ENCODE results near the gene FBXO31. TPM values are rescaled to one million over a fixed set of nuclear protein-coding genes. Genes with fewer than 3 reads are reported as not detected.

Gene FBXO31
- total and polyA plus RNA-seq, 2 experiments from 2014 or later, result 16.5 to 28.9 TPM

DNA sequence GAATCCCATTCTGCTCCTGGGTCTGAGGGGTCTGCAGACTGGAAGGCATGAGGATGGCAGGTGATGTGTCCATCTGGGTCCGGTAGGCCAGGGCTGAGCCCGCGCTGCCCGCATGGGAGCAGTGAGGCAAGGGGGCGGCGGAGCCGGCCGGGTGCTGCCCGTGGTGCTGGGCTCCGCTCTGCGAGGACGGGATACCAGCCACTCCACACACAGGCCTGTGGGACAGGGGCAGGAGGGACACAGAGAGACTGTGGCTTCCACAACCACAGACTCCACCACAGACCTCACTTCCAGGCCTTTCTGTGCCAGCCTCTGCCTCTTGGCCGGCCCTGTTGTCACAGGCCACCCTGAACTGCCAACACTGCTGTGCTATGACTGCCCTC lies 33.9 kb upstream of the FBXO31 start:
- Histone ChIP-seq H4K20me1 (ENCODE audit: insufficient read depth, poor library complexity, severe bottlenecking) (peaks cover 2% of the 10 kb centered on the region), H3K79me2 (no peaks in the 10 kb centered on the region), H3K27ac (no peak overlapping the region), H3K27me3 (no peaks in the 10 kb centered on the region), H3K9me2 (replicated peaks; ENCODE audit: insufficient read depth) (no peaks in the 10 kb centered on the region), H3K36me3 (replicated peaks; ENCODE audit: insufficient read depth, low read depth) (no peaks in the 10 kb centered on the region), H3K4me1 (ENCODE audit: insufficient read depth) (peaks cover 6% of the 10 kb centered on the region), H3K4me2 (no peak overlapping the region), H2AFZ (no peak overlapping the region), H3K9me3 (ENCODE audit: low read depth) (no peaks in the 10 kb centered on the region), H3K4me3 (no peak overlapping the region)
- TF ChIP-seq EZH2phosphoT487 (IDR thresholded peaks at IDR 0.05; ENCODE audit: low read depth, severe bottlenecking, unreplicated experiment) (no peak), EZH2 (IDR thresholded peaks at IDR 0.05; ENCODE audit: borderline replicate concordance) (no peak)
- TF ChIP-seq, protein P1, sequence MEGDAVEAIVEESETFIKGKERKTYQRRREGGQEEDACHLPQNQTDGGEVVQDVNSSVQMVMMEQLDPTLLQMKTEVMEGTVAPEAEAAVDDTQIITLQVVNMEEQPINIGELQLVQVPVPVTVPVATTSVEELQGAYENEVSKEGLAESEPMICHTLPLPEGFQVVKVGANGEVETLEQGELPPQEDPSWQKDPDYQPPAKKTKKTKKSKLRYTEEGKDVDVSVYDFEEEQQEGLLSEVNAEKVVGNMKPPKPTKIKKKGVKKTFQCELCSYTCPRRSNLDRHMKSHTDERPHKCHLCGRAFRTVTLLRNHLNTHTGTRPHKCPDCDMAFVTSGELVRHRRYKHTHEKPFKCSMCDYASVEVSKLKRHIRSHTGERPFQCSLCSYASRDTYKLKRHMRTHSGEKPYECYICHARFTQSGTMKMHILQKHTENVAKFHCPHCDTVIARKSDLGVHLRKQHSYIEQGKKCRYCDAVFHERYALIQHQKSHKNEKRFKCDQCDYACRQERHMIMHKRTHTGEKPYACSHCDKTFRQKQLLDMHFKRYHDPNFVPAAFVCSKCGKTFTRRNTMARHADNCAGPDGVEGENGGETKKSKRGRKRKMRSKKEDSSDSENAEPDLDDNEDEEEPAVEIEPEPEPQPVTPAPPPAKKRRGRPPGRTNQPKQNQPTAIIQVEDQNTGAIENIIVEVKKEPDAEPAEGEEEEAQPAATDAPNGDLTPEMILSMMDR (IDR thresholded peaks at IDR 0.05; ENCODE audit: poor library complexity), result no peak
- no peak for DNase-seq (ENCODE audit: low spot score)
- 94% methylated on average over 12 of the region's 13 CpGs for WGBS (ENCODE audit: low lambda C conversion rate, missing lambda C conversion rate)

DNA sequence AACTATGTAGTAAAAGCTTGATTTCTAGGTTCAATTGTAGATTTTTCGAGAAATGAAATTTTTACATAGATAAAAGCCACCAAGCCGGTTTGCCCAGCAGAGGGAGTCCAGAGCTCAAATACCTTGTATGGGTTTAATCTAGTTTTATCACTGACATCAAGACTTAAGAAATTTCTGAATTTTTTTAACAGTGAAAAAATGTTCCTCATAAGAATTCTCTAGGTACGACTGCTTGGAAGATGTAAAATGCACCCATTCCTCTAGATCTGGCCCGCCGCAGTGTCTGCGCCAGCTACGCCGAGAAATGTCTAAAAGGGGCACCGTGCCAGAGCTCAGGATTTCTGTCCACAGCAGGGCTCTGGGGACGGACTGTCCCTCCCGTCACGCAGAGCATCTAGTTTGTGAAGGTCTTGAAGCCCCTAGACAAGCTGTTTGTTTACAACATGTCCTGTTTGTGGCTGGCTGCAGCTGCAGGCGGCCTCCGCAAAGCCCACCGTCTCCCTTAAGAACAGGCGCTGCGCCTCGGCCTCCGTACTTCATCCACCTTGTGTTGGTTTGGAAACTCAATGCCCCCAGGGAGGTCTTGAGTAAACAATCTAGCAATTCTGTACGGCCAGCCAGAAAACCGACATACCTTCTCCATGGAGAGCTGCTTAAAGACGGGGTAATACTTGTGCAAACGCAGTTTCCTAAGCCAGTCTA lies 33.4 kb upstream of the FBXO31 start:
- Histone ChIP-seq H4K20me1 (ENCODE audit: insufficient read depth, poor library complexity, severe bottlenecking) (peaks cover 2% of the 10 kb centered on the region), H3K9me3 (ENCODE audit: low read depth) (no peaks in the 10 kb centered on the region), H3K36me3 (replicated peaks; ENCODE audit: insufficient read depth, low read depth) (no peaks in the 10 kb centered on the region), H3K27me3 (no peaks in the 10 kb centered on the region), H3K4me2 (no peak overlapping the region), H2AFZ (no peak overlapping the region), H3K27ac (no peak overlapping the region), H3K9me2 (replicated peaks; ENCODE audit: insufficient read depth) (no peaks in the 10 kb centered on the region), H3K4me3 (no peak overlapping the region), H3K4me1 (ENCODE audit: insufficient read depth) (peaks cover 6% of the 10 kb centered on the region), H3K79me2 (no peaks in the 10 kb centered on the region)
- DNase-seq (ENCODE audit: low spot score), result peak; percentile 52
- 76% methylated on average over 23 of the region's 23 CpGs for WGBS (ENCODE audit: low lambda C conversion rate, missing lambda C conversion rate)
- TF ChIP-seq, protein P1 (IDR thresholded peaks at IDR 0.05; ENCODE audit: poor library complexity), result peak; percentile 70
- TF ChIP-seq EZH2phosphoT487 (IDR thresholded peaks at IDR 0.05; ENCODE audit: low read depth, severe bottlenecking, unreplicated experiment), result no peak
- TF ChIP-seq EZH2 (IDR thresholded peaks at IDR 0.05; ENCODE audit: borderline replicate concordance), result no peak

DNA sequence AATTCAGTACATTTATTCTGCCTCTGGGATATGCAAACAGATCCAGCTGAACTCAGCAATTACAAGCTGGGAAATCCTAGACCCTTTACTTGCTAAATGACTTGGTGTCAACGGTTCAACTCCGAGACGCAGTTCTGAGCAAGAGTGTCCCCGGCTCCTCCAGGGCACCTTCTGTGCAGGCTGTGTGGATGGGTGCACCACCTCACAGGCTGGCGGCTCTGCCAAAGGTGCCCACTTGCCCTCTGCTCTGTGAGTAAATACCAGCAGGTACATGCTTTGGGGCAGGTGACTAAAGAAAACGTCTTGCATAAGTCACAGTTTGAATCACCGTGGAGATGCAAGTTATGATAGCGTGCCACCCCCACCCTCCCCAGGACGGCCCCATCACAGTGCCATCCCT lies 31.9 kb upstream of the FBXO31 start:
- H3K79me2 ChIP-seq, result no peaks in the 10 kb centered on the region
- H3K27me3 ChIP-seq, result no peaks in the 10 kb centered on the region
- no peak overlapping the region for H2AFZ ChIP-seq
- H3K36me3 ChIP-seq (replicated peaks; ENCODE audit: insufficient read depth, low read depth), result no peaks in the 10 kb centered on the region
- no peaks in the 10 kb centered on the region for H3K9me2 ChIP-seq (replicated peaks; ENCODE audit: insufficient read depth)
- H3K4me3 ChIP-seq, result no peak overlapping the region
- no peak for DNase-seq (ENCODE audit: low spot score)
- peaks cover 6% of the 10 kb centered on the region for H3K4me1 ChIP-seq (ENCODE audit: insufficient read depth)
- no peak overlapping the region for H3K27ac ChIP-seq
- TF ChIP-seq, protein P1 (IDR thresholded peaks at IDR 0.05; ENCODE audit: poor library complexity), result no peak
- TF ChIP-seq EZH2phosphoT487 (IDR thresholded peaks at IDR 0.05; ENCODE audit: low read depth, severe bottlenecking, unreplicated experiment) (no peak), EZH2 (IDR thresholded peaks at IDR 0.05; ENCODE audit: borderline replicate concordance) (no peak)
- H3K4me2 ChIP-seq, result no peak overlapping the region
- WGBS (ENCODE audit: low lambda C conversion rate, missing lambda C conversion rate), result 93% methylated on average over 9 of the region's 9 CpGs
- H4K20me1 ChIP-seq (ENCODE audit: insufficient read depth, poor library complexity, severe bottlenecking), result peaks cover 2% of the 10 kb centered on the region
- H3K9me3 ChIP-seq (ENCODE audit: low read depth), result no peaks in the 10 kb centered on the region
